Measurements from ENCODE around the gene NINJ2.

NINJ2 gene

DNA sequence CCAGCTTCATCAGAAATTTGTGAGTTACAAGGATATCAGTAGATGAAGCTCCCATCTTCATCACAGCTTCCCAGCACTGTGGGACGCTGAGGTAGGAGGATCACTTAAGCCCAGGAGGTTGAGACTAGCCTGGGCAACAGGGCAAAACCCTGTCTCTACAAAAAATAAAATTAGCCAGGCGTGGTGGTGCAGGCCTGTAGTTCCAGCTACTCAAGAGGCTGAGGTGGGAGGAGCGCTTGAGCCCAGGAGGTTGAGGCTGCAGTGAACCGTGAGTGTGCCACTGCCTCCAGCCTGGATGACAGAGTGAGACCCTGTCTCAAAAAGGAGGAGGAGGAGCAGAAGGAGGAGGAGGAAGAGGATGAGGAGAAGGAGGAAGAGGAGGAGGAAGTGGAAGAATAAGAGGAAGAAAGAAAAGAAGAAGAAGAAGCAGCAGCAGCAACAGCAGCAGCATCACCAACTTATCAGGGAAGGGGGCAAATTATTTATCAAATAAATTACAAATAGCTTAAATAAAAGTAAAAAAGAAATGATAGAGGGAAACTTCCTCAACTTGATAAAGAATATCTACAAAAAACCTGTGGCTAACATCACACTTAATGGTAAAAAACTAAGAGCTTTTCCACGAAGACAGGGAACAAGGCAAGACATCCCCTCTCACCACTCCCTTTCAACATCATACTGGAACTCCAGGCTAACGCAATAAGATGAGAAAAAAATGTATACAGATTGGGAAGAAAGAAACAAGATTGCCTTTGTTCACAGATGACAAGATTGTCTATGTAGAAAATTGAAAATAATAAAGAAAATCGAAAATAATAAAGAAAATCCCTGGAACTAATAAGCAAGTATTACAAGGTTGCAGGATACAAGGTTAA, 69.6 kb downstream of the NINJ2 start:
- whole genome bisulfite sequencing, 2 experiments (ENCODE audit: insufficient coverage in 2 of 2) = 80 to 90% methylated on average over 4 to 5 of the region's 7 CpGs
- Histone ChIP-seq H3K4me3 (ENCODE audit: extremely low read depth, insufficient read depth, low read length, poor library complexity, severe bottlenecking) (no peak overlapping the region), H3K36me3 (ENCODE audit: control insufficient read depth, insufficient read depth, low read length) (no peaks in the 10 kb centered on the region), H3K27ac (ENCODE audit: low read depth, low read length, severe bottlenecking) (no peak overlapping the region), H3K9me3 (ENCODE audit: control insufficient read depth, low read length) (no peaks in the 10 kb centered on the region), H3K4me1 (ENCODE audit: control insufficient read depth, insufficient read depth, low read length, poor library complexity, severe bottlenecking) (no peaks in the 10 kb centered on the region)

DNA sequence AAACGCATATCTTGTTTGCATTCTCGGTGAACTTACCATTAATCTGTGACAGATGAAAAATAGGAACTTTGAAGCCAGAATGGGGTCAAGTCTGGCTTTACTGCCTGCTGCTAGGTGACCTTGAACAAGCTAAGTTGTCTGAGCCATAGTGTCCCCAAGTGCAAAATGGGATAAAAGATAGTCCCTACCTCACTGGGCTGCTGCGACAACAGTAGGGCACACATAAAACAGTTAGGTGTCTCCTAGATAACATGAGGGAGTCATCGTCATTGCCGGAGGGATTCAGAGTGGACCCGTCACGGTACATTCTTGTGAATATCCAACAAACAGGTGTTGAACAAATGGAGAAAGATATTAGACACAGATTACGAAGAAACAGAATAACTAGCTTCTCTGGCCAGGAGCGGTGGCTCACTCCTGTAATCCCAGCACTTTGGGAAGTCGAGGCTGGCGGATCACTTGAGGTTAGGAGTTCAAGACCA, 71.2 kb downstream of the NINJ2 start:
- H3K4me1 ChIP-seq (ENCODE audit: control insufficient read depth, insufficient read depth, low read length, poor library complexity, severe bottlenecking) = no peaks in the 10 kb centered on the region
- H3K9me3 ChIP-seq (ENCODE audit: control insufficient read depth, low read length) = no peaks in the 10 kb centered on the region
- H3K36me3 ChIP-seq (ENCODE audit: control insufficient read depth, insufficient read depth, low read length) = no peaks in the 10 kb centered on the region
- no peak overlapping the region for H3K4me3 ChIP-seq (ENCODE audit: extremely low read depth, insufficient read depth, low read length, poor library complexity, severe bottlenecking)
- no peak overlapping the region for H3K27ac ChIP-seq (ENCODE audit: low read depth, low read length, severe bottlenecking)
- 90 to 95% methylated on average over 10 to 11 of the region's 11 CpGs for WGBS, 2 experiments (ENCODE audit: insufficient coverage in 2 of 2)

DNA sequence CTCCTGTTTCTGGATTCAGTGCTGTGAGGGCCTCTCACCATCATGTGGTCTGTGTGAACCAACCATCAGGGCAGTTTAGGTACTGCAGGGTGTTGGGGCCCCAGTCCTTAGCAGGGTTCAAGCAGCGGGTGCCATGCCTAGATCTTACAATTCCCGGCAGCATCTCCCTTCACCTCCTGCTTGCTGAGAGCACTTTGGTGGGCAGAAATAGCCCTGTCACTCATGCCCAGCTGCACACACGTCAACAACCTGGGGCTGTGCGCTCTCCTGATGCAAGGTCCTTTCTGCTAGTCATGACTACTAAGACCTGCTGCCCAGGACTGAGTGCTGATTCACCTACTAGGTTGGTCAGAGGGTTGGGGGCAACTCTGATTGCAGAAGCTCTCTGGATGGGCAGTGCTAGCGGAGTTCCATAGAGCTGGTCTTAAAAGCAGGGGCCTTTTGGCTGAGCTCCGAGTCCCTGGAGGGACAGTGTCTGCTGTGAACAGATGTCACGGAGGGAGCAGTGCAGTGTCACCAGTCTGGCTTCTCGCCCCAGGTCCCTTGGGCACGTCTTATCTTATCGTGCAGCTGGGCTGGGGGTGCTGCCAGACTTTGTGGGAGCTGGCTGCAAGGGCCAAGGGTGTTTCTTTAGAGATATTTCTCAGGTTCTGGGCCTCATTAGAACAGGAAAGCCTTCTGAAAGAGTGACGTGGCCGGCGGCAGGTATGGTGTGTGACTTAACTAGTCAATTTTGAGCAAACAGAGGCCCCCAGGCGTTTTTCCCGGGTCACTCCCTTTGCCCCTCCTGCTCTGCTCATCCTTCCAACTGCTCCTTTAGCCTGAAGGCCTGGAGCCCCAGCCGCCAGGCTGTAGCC, 71.8 kb downstream of the NINJ2 start:
- Histone ChIP-seq H3K9me3 (ENCODE audit: control insufficient read depth, low read length) (no peaks in the 10 kb centered on the region), H3K27ac (ENCODE audit: low read depth, low read length, severe bottlenecking) (no peak overlapping the region), H3K4me1 (ENCODE audit: control insufficient read depth, insufficient read depth, low read length, poor library complexity, severe bottlenecking) (no peaks in the 10 kb centered on the region), H3K36me3 (ENCODE audit: control insufficient read depth, insufficient read depth, low read length) (no peaks in the 10 kb centered on the region), H3K4me3 (ENCODE audit: extremely low read depth, insufficient read depth, low read length, poor library complexity, severe bottlenecking) (no peak overlapping the region)
- WGBS, 2 experiments (ENCODE audit: insufficient coverage in 2 of 2) = 81 to 89% methylated on average over 15 to 16 of the region's 16 CpGs

DNA sequence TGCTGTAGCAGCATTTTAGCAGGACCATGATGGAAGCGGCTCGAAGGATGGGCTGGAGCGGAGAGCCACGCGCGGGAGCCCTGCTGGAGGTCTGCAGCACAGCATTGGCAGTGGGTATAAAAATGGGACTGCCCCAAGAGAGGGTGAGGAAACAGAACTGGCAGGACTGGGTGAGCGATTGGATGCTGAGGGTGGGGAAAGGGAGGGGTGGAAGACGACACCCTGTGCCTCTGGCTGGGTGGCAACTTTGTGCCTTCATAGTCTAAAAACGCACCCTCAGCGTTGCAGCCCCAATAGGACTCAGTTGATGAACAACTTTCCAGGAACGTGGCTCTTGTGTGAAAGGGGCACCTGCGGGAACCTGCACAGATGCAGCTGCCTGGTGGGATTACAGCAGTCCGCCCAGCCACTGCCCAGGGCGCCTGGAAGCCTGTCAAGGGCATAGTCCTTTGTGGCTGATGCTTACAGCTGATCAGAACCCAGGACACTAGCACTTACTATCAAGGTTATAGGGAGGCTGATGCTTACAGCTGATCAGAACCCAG, 73.0 kb downstream of the NINJ2 start:
- no peaks in the 10 kb centered on the region for H3K36me3 ChIP-seq (ENCODE audit: control insufficient read depth, insufficient read depth, low read length)
- no peaks in the 10 kb centered on the region for H3K9me3 ChIP-seq (ENCODE audit: control insufficient read depth, low read length)
- no peak overlapping the region for H3K27ac ChIP-seq (ENCODE audit: low read depth, low read length, severe bottlenecking)
- H3K4me1 ChIP-seq (ENCODE audit: control insufficient read depth, insufficient read depth, low read length, poor library complexity, severe bottlenecking) = no peaks in the 10 kb centered on the region
- 81 to 94% methylated on average over 8 to 14 of the region's 14 CpGs for WGBS, 2 experiments (ENCODE audit: insufficient coverage in 2 of 2)
- H3K4me3 ChIP-seq (ENCODE audit: extremely low read depth, insufficient read depth, low read length, poor library complexity, severe bottlenecking) = no peak overlapping the region

DNA sequence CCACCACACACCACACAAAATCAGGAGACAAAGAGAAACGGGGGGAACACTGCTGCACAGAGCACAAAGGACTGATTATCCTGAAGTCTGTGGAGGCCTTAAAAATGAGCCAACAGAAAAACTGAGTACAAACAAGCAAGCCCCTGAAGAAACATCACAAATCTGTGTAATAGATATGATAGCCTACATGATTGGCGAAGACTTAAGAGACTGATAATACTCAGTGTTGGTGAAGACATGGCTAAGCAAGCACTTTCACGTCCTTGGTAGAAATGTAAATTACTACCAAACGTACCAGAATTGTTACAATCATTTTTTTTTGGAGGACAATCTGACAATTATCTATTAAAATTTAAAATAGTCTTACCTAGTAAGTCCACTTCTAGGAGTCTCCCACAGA, 74.6 kb downstream of the NINJ2 start:
- H3K27ac ChIP-seq (ENCODE audit: low read depth, low read length, severe bottlenecking) = no peak overlapping the region
- H3K4me3 ChIP-seq (ENCODE audit: extremely low read depth, insufficient read depth, low read length, poor library complexity, severe bottlenecking) = no peak overlapping the region
- H3K9me3 ChIP-seq (ENCODE audit: control insufficient read depth, low read length) = no peaks in the 10 kb centered on the region
- WGBS, 2 experiments (ENCODE audit: insufficient coverage in 2 of 2) = 89 to 100% methylated on average over 1 of the region's 4 CpGs
- no peaks in the 10 kb centered on the region for H3K36me3 ChIP-seq (ENCODE audit: control insufficient read depth, insufficient read depth, low read length)
- no peaks in the 10 kb centered on the region for H3K4me1 ChIP-seq (ENCODE audit: control insufficient read depth, insufficient read depth, low read length, poor library complexity, severe bottlenecking)

DNA sequence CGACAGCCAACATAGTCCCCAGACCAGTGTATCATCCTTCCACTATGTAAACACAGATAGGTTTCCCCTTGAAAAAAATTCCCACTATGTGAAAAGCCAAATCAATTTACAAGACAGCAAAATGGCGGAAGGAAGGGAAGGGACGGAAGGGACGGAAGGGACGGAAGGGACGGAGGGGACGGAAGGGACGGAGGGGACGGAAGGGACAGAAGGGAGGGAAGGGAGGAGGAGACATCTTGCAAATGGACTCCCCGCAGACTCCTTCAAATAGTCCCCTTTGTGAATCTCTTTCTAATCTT, 75.3 kb downstream of the NINJ2 start:
- no peak overlapping the region for H3K4me3 ChIP-seq (ENCODE audit: extremely low read depth, insufficient read depth, low read length, poor library complexity, severe bottlenecking)
- H3K27ac ChIP-seq (ENCODE audit: low read depth, low read length, severe bottlenecking) = no peak overlapping the region
- no peaks in the 10 kb centered on the region for H3K9me3 ChIP-seq (ENCODE audit: control insufficient read depth, low read length)
- WGBS, 2 experiments (ENCODE audit: insufficient coverage in 2 of 2) = 89 to 96% methylated on average over 4 to 5 of the region's 10 CpGs
- H3K36me3 ChIP-seq (ENCODE audit: control insufficient read depth, insufficient read depth, low read length) = no peaks in the 10 kb centered on the region
- H3K4me1 ChIP-seq (ENCODE audit: control insufficient read depth, insufficient read depth, low read length, poor library complexity, severe bottlenecking) = no peaks in the 10 kb centered on the region

DNA sequence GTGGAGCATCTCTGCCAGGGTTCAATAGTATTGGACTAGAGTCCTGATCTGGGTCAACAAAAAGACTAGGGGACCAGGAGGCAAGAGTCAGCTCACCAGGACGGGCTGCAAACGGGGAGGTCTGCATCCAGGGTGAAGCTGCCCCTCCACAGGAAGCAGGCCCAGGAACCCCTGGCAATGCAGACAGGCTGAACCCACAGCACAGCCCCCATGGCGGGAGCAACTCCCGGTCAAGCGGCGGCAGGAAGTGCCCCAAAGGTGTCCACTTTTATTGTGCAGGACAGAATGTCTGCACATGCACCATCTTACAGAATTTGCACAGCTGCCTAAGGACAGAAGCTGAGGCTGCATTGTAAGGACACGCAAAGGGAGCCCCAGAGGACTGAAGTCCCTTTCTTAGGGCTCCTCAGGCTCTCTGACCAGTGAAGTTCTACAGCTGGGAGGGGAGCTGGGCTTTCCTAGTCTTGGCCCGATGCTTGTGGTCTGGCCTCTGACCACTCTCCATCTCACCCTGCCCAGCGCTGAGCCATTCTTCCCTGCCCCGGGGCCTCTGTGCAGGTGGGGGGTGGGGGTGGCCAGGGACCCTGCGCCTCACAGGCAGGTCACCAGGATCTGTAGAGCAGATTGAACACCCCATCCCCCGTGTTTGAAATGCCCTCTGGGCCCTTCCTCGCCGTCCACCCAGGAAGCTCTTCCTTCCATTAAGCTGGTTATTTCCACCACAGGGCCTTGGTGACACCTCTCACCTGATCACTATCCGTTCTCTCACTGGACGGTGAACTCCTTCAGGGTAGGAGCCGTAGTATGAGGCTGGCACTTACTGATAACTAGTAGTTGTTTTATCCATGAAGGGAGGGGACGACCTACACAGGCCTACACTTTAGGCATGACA, 75.9 kb downstream of the NINJ2 start:
- Histone ChIP-seq H3K9me3 (ENCODE audit: control insufficient read depth, low read length) (no peaks in the 10 kb centered on the region), H3K4me1 (ENCODE audit: control insufficient read depth, insufficient read depth, low read length, poor library complexity, severe bottlenecking) (no peaks in the 10 kb centered on the region), H3K4me3 (ENCODE audit: extremely low read depth, insufficient read depth, low read length, poor library complexity, severe bottlenecking) (no peak overlapping the region), H3K27ac (ENCODE audit: low read depth, low read length, severe bottlenecking) (no peak overlapping the region), H3K36me3 (ENCODE audit: control insufficient read depth, insufficient read depth, low read length) (no peaks in the 10 kb centered on the region)
- 76 to 92% methylated on average over 11 to 13 of the region's 18 CpGs for WGBS, 2 experiments (ENCODE audit: insufficient coverage in 2 of 2)

DNA sequence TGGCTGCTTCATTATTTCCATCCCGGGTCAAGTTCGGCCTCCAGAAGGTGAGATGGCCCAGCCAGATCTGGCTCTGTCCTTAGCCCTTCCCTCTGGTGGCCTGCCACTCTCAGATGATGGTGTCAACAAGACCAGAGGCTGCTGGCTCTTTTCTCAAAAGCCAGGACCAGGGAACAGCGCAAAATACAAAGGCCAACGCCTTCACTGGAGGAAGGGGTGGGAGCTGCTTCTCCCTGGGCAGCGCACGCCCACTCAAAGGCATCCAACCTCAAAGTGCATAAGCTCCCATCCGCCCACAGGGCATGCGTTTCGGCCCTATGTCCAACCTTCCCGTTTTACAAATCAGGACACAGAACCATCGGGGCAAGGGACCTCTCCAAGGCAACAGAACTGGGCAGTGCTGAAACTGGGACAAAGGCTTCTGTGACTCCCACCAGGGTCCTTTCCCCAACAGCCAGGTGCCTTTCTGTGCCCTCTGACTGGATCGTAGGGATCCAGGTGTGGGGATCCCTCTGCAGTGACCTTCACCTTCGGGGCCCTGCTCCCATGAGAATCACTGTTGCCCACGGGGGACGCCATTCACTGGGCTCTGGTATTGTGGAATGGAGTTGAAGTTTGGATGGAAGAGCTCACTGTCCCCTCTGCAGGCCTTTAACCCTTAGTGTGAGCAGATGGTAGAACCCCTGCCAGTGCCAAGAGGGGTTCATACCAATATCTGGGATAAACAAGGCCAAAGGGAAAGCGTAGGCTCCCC, 76.8 kb downstream of the NINJ2 start:
- Histone ChIP-seq H3K9me3 (ENCODE audit: control insufficient read depth, low read length) (no peaks in the 10 kb centered on the region), H3K27ac (ENCODE audit: low read depth, low read length, severe bottlenecking) (no peak overlapping the region), H3K36me3 (ENCODE audit: control insufficient read depth, insufficient read depth, low read length) (no peaks in the 10 kb centered on the region), H3K4me1 (ENCODE audit: control insufficient read depth, insufficient read depth, low read length, poor library complexity, severe bottlenecking) (no peaks in the 10 kb centered on the region), H3K4me3 (ENCODE audit: extremely low read depth, insufficient read depth, low read length, poor library complexity, severe bottlenecking) (no peak overlapping the region)
- WGBS, 2 experiments (ENCODE audit: insufficient coverage in 2 of 2) = 90 to 96% methylated on average over 13 to 15 of the region's 16 CpGs

DNA sequence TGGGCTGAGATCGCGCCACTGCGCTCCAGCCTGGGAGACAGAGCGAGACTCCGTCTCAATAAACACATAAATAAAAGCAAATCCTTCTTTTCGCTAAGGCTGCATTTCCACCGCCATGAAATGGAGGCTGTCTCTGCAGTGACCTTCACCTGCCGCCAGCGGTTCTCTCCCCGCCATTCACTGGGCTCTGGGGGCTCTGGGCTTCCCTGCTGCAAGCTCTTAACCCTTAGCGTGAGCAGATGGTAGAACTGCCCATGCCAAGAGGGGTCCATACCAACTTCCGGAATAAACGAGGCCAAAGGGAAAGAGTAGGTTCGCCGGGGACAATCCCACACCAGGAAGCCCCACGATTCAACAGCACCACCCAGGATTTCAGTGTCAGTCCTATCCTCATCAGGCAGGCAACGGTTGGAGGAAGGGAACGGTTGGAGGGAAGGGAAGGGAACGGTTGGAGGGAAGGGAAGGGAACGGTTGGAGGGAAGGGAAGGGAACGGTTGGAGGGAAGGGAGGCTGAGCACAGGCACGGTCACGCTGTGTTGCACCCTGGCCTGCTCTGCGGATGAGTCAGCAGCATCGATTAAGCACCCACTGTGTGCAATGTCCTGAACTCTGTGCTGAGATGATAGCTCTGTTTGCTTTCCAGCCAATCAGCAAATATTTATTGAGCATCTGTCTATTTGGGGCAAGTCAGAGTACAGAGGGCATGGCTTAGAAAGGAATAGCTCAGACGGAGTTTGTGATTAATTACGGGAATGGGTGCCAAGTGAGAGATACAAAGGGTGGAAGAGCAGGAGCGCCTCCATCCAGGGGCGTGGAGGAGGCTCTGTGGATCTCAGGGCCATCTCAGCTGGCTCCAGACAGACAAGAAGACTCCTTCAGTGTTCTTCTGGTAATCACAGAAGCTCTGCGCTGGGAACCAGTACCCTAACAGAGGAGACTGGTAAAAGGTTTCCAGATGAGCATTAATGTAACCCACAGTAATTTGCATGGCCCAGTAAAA, 77.9 kb downstream of the NINJ2 start:
- Histone ChIP-seq H3K4me3 (ENCODE audit: extremely low read depth, insufficient read depth, low read length, poor library complexity, severe bottlenecking) (no peak overlapping the region), H3K27ac (ENCODE audit: low read depth, low read length, severe bottlenecking) (no peak overlapping the region), H3K4me1 (ENCODE audit: control insufficient read depth, insufficient read depth, low read length, poor library complexity, severe bottlenecking) (no peaks in the 10 kb centered on the region), H3K36me3 (ENCODE audit: control insufficient read depth, insufficient read depth, low read length) (no peaks in the 10 kb centered on the region), H3K9me3 (ENCODE audit: control insufficient read depth, low read length) (no peaks in the 10 kb centered on the region)
- 92 to 95% methylated on average over 21 to 23 of the region's 30 CpGs for WGBS, 2 experiments (ENCODE audit: insufficient coverage in 2 of 2)
